Naive thymus-derived CD4-positive, alpha-beta T cell (primary cell): ENCODE data around the gene GNAQ. TPM values are rescaled to one million over a fixed set of nuclear protein-coding genes. Genes with fewer than 3 reads are reported as not detected.

Source experiments
- ATAC-seq: fragments of 150-1000 bp; cut with Tn5 transposase; 2 replicates; pipeline ENCODE4 v1.10.0; 2021; ENCODE audit warnings: mild to moderate bottlenecking, moderate library complexity
- CTCF ChIA-PET: fragments of 350-600 bp; sonication (Branson Sonifier 250); formaldehyde crosslinking; loops from one replicate; lab custom pipeline; 2021; ENCODE audit warnings: antibody characterized with exemption; lab: Charles Lee
- POLR2A ChIA-PET: fragments of 350-600 bp; sonication (Branson Sonifier 250); formaldehyde crosslinking; loops from one replicate; lab custom pipeline; 2021; ENCODE audit warnings: antibody characterized with exemption, inconsistent platforms; lab: Charles Lee
- DNase-seq, 9 donors: peaks; one replicate each; pipeline versions ENCODE4 v3.0.0 to v3.0.0-alpha.2; 2020 to 2022; ENCODE audit warnings: mixed read lengths in 1 of 9
- H3K27ac ChIP-seq: one replicate; pipeline ENCODE4 v1.7.0; 2013; ENCODE audit warnings: mild to moderate bottlenecking, low read depth, low read length, moderate library complexity
- H3K27me3 ChIP-seq, 2 donors: one replicate each; pipeline ENCODE4 v1.7.0; 2013; ENCODE audit warnings: low read length in 2 of 2, mild to moderate bottlenecking in 2 of 2, moderate library complexity in 2 of 2; ENCODE audit not compliant: control insufficient read depth in 2 of 2, insufficient read depth in 2 of 2
- H3K36me3 ChIP-seq, 3 experiments: 1 replicate in 2 of 3; 2 replicates in 1 of 3; pipeline ENCODE4 v1.7.0; 2013; ENCODE audit warnings: low read length in 3 of 3, mild to moderate bottlenecking in 3 of 3, moderate library complexity in 1 of 3; ENCODE audit not compliant: insufficient read depth in 3 of 3, control insufficient read depth in 2 of 3
- H3K4me1 ChIP-seq, 2 donors: one replicate each; pipeline ENCODE4 v1.7.0; 2013; ENCODE audit warnings: low read length in 2 of 2, mild to moderate bottlenecking in 2 of 2, moderate library complexity in 1 of 2; ENCODE audit not compliant: control insufficient read depth in 2 of 2, insufficient read depth in 2 of 2
- H3K4me3 ChIP-seq: 2 replicates; pipeline ENCODE4 v1.7.0; 2013; ENCODE audit warnings: mild to moderate bottlenecking, low read length
- H3K9me3 ChIP-seq, 3 experiments: 1 replicate in 2 of 3; 2 replicates in 1 of 3; pipeline ENCODE4 v1.7.0; 2013; ENCODE audit warnings: low read length in 3 of 3; ENCODE audit not compliant: control insufficient read depth in 2 of 3
- H3K27ac Mint-ChIP-seq, 9 donors: one replicate each; pipeline ENCODE4 v1.8.0; 2020 to 2022; ENCODE audit warnings: mixed read lengths in 9 of 9, mild to moderate bottlenecking in 8 of 9, moderate library complexity in 5 of 9, inconsistent platforms in 2 of 9
- H3K27me3 Mint-ChIP-seq, 5 donors: one replicate each; pipeline ENCODE4 v1.8.0; 2021 to 2022; ENCODE audit warnings: mixed read lengths in 5 of 5, mild to moderate bottlenecking in 1 of 5
- H3K36me3 Mint-ChIP-seq, 5 donors: one replicate each; pipeline ENCODE4 v1.8.0; 2020 to 2022; ENCODE audit warnings: mixed read lengths in 5 of 5, mild to moderate bottlenecking in 3 of 5, inconsistent platforms in 1 of 5
- H3K4me1 Mint-ChIP-seq, 7 donors: one replicate each; pipeline ENCODE4 v1.8.0; 2020 to 2022; ENCODE audit warnings: mixed read lengths in 7 of 7, mild to moderate bottlenecking in 3 of 7, inconsistent platforms in 1 of 7
- H3K4me3 Mint-ChIP-seq, 10 donors: one replicate each; pipeline ENCODE4 v1.8.0; 2020 to 2022; ENCODE audit warnings: mild to moderate bottlenecking in 10 of 10, mixed read lengths in 10 of 10, moderate library complexity in 6 of 10, inconsistent platforms in 2 of 10
- H3K9me3 Mint-ChIP-seq, 11 donors: one replicate each; pipeline ENCODE4 v1.8.0; 2020 to 2022; ENCODE audit warnings: mixed read lengths in 11 of 11, mild to moderate bottlenecking in 4 of 11, inconsistent platforms in 1 of 11, moderate library complexity in 1 of 11
- intact Hi-C, 2 donors: fragments of 100-400 bp; cut with micrococcal nuclease; formaldehyde crosslinking; loops; one replicate each; pipeline ENCODE4 v1.15.1; 2023
- polyA plus RNA-seq, 2 donors: library from polyadenylated mRNA; unstranded; fragments of 300-500 nt; fragmentation: Illumina TruSeq; gene quantifications; one replicate each; pipeline ENCODE4 v1.2.3, GENCODE V29; 2021
- total RNA-seq, 6 experiments: library from RNA in 5 of 6; stranded (reverse) in 5 of 6; gene quantifications; 1 replicate in 5 of 6; 2 replicates in 1 of 6; pipeline ENCODE4 v1.2.3 and lab custom pipeline; 2021 to 2026

Gene GNAQ
- total and polyA plus RNA-seq, 7 experiments from 2014 or later = 7.2 to 60.6 (median 46.2) TPM

- no peak overlapping the region for H3K27ac Mint-ChIP-seq
- intact Hi-C loops = no loop called here
Observed at GRCh38 chr9:77872863-77873262, 158.7 kb downstream of the GNAQ start.

GRCh38 chr9:77872177-77872576 lies 159.4 kb downstream of the GNAQ start:
- CTCF ChIA-PET = interaction anchor here (0.6 to 0.9 kb wide), 2 partner anchors 31 to 163 kb away, joined by 3 read pairs; no protein-coding TSS in a partner anchor
- Mint-ChIP-seq H3K4me1 (peaks cover 3 to 18% (median 13%) of the 10 kb centered on the region in 7 donors), H3K27ac (no peak overlapping the region), H3K9me3 (no peaks in the 10 kb centered on the region), H3K36me3 (peaks cover 0 to 33% (median 10%) of the 10 kb centered on the region in 5 donors), H3K4me3 (no peak overlapping the region), H3K27me3 (no peaks in the 10 kb centered on the region)
- ATAC-seq (no peak), DNase-seq (no peak)
- no peaks in the 10 kb centered on the region for H3K9me3 ChIP-seq
- no peak overlapping the region for H3K27ac ChIP-seq
- H3K36me3 ChIP-seq = no peaks in the 10 kb centered on the region
- intact Hi-C loops = no loop called here
- no peaks in the 10 kb centered on the region for H3K4me1 ChIP-seq
- H3K4me3 ChIP-seq = no peak overlapping the region
- POLR2A ChIA-PET = no interaction called here
- H3K27me3 ChIP-seq = no peaks in the 10 kb centered on the region

More at GRCh38 chr9:77872863-77873262, 158.7 kb downstream of the GNAQ start:
- no peaks in the 10 kb centered on the region for H3K27me3 Mint-ChIP-seq
- POLR2A ChIA-PET = no interaction called here
- ATAC-seq (no peak), DNase-seq (no peak)
- no peak overlapping the region for H3K27ac ChIP-seq
- H3K4me1 Mint-ChIP-seq = peaks cover 3 to 19% (median 17%) of the 10 kb centered on the region in 7 donors
- no peaks in the 10 kb centered on the region for H3K9me3 Mint-ChIP-seq
- no peaks in the 10 kb centered on the region for H3K36me3 ChIP-seq
- no peak overlapping the region for H3K4me3 ChIP-seq
- H3K4me3 Mint-ChIP-seq = no peak overlapping the region
- peaks cover 0 to 33% (median 13%) of the 10 kb centered on the region in 5 donors for H3K36me3 Mint-ChIP-seq
- H3K4me1 ChIP-seq = no peaks in the 10 kb centered on the region
- no peaks in the 10 kb centered on the region for H3K27me3 ChIP-seq
- CTCF ChIA-PET = interaction anchor here (0.9 kb wide), 1 partner anchor 162 kb away, joined by 3 read pairs; no protein-coding TSS in a partner anchor
- H3K9me3 ChIP-seq = no peaks in the 10 kb centered on the region

DNA sequence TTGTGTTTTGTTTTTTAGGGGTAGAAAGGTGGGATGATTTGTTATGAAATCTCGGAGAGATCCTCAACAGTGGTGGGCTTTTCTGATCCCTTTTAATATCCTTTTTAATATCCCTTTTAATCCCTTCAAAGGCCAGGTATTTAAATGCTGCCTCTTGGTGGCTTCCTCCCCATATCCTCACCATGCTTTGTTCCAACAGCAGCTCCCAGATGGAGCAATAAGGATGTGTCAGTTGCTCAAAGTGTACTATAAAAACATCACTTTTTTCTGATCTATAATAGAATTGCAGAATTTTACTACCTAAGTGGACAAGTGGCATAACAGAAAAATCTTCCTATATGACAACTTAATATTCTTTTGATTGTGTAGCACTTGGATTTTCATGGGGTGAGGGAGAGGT lies 160.1 kb downstream of the GNAQ start:
- ChIA-PET CTCF (no interaction called here), POLR2A (no interaction called here)
- no peak overlapping the region for H3K4me3 ChIP-seq
- Mint-ChIP-seq H3K4me3 (no peak overlapping the region), H3K36me3 (peaks cover 0 to 37% (median 10%) of the 10 kb centered on the region in 5 donors), H3K27ac (no peak overlapping the region), H3K4me1 (peaks cover 4 to 18% (median 17%) of the 10 kb centered on the region in 7 donors), H3K27me3 (no peaks in the 10 kb centered on the region), H3K9me3 (no peaks in the 10 kb centered on the region)
- no peaks in the 10 kb centered on the region for H3K36me3 ChIP-seq
- H3K27me3 ChIP-seq = no peaks in the 10 kb centered on the region
- no peak overlapping the region for H3K27ac ChIP-seq
- DNase-seq (no peak), ATAC-seq (no peak)
- H3K4me1 ChIP-seq = no peaks in the 10 kb centered on the region
- intact Hi-C loops = no loop called here
- H3K9me3 ChIP-seq = no peaks in the 10 kb centered on the region

GRCh38 chr9:77866878-77867277 lies 164.7 kb downstream of the GNAQ start:
- H3K9me3 ChIP-seq = peaks cover 0 to 5% (median 0%) of the 10 kb centered on the region in 3 experiments
- peak overlapping the region in 2 of 9 donors; percentile 43 to 48 for H3K27ac Mint-ChIP-seq
- ATAC-seq = no peak
- no peaks in the 10 kb centered on the region for H3K36me3 ChIP-seq
- H3K4me3 Mint-ChIP-seq = no peak overlapping the region
- peaks cover 18 to 61% (median 40%) of the 10 kb centered on the region in 5 donors for H3K36me3 Mint-ChIP-seq
- H3K4me1 ChIP-seq = no peaks in the 10 kb centered on the region
- H3K27me3 ChIP-seq = no peaks in the 10 kb centered on the region
- ChIA-PET POLR2A (interaction anchor here (1.1 kb wide), 1 partner anchor 12 kb away, joined by 3 read pairs; no protein-coding TSS in a partner anchor), CTCF (no interaction called here)
- no peak for DNase-seq
- intact Hi-C loops = loop anchor here in 1 of 2 donors (5.0 kb wide), 1 partner anchor 40 kb away; no protein-coding TSS in a partner anchor
- peaks cover 6 to 28% (median 12%) of the 10 kb centered on the region in 7 donors for H3K4me1 Mint-ChIP-seq
- no peak overlapping the region for H3K4me3 ChIP-seq
- H3K27ac ChIP-seq = no peak overlapping the region
- H3K9me3 Mint-ChIP-seq = peaks cover 0 to 31% (median 11%) of the 10 kb centered on the region in 11 donors
- no peaks in the 10 kb centered on the region for H3K27me3 Mint-ChIP-seq

- intact Hi-C loops = loop anchor here in 1 of 2 donors (5.0 kb wide), 1 partner anchor 42 kb away; no protein-coding TSS in a partner anchor
- ATAC-seq (no peak), DNase-seq (no peak)
- peaks cover 18 to 62% (median 51%) of the 10 kb centered on the region in 5 donors for H3K36me3 Mint-ChIP-seq
- no peaks in the 10 kb centered on the region for H3K27me3 Mint-ChIP-seq
- H3K4me3 Mint-ChIP-seq = peak overlapping the region in 1 of 10 donors; percentile 44
- Histone ChIP-seq H3K36me3 (no peaks in the 10 kb centered on the region), H3K4me3 (no peak overlapping the region), H3K27me3 (no peaks in the 10 kb centered on the region), H3K27ac (no peak overlapping the region), H3K9me3 (peaks cover 0 to 5% (median 0%) of the 10 kb centered on the region in 3 experiments), H3K4me1 (no peaks in the 10 kb centered on the region)
- H3K4me1 Mint-ChIP-seq = peaks cover 4 to 29% (median 9%) of the 10 kb centered on the region in 7 donors
- ChIA-PET CTCF (interaction anchor here (0.9 kb wide), 1 partner anchor 111 kb away, joined by 3 read pairs; no protein-coding TSS in a partner anchor), POLR2A (interaction anchor here (1.1 kb wide), 1 partner anchor 10 kb away, joined by 3 read pairs; no protein-coding TSS in a partner anchor)
- peaks cover 0 to 40% (median 12%) of the 10 kb centered on the region in 11 donors for H3K9me3 Mint-ChIP-seq
- H3K27ac Mint-ChIP-seq = no peak overlapping the region
Observed at GRCh38 chr9:77865385-77866047, 166.1 kb downstream of the GNAQ start.

DNA sequence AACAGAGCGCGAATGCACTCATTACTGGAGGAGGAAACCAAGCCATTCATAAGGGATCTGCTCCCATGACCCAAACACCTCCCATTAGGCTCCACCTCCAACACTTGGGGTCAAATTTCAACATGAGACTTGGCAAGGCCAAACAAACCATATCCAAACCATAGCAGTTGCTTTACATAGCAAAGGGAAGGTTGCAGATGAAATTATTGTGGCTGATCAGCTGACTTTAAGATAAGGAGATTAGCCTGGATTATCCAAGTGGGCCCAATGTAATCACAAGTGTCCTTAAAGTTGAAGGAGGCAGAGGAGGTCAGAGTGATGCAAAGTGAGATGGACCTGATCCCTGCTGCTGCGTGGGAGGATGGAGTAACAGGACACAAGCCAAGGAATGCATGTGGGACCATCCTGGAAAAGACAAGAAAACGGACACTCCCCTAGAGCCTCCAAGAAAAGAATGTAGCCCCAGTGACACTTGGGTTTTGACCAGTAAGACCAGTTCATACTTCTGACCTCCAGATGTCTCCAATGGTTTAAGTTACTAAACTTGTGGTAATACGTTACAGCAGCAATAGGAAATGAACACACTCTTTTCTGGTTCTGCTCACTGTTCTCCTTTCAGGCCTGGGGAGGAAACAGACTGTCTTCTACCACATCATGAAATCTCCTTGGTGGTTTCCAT lies 167.3 kb downstream of the GNAQ start:
- Mint-ChIP-seq H3K36me3 (peaks cover 18 to 62% (median 58%) of the 10 kb centered on the region in 5 donors), H3K4me1 (peaks cover 4 to 23% (median 9%) of the 10 kb centered on the region in 7 donors), H3K27me3 (no peaks in the 10 kb centered on the region), H3K4me3 (no peak overlapping the region), H3K27ac (no peak overlapping the region), H3K9me3 (peaks cover 0 to 40% (median 12%) of the 10 kb centered on the region in 11 donors)
- POLR2A ChIA-PET = no interaction called here
- Histone ChIP-seq H3K36me3 (no peaks in the 10 kb centered on the region), H3K9me3 (peaks cover 0 to 5% (median 0%) of the 10 kb centered on the region in 3 experiments), H3K27ac (no peak overlapping the region), H3K27me3 (no peaks in the 10 kb centered on the region), H3K4me1 (no peaks in the 10 kb centered on the region), H3K4me3 (no peak overlapping the region)
- CTCF ChIA-PET = no interaction called here
- intact Hi-C loops = no loop called here
- DNase-seq (no peak), ATAC-seq (peak; percentile 86)
